HG02763 (cell line): ENCODE results near the gene INSIG2.

Experiments used
- ATAC-seq: cut with Tn5 transposase; IDR thresholded peaks from one replicate; pipeline ENCODE4 v1.9.1; 2021; ENCODE audit warnings: mild to moderate bottlenecking, moderate library complexity; ENCODE audit not compliant: unreplicated experiment

The INSIG2 gene

GRCh38 chr2:118097657-118098056, 9.4 kb downstream of the INSIG2 start:
- ATAC-seq = no peak

- ATAC-seq = no peak
Observed at GRCh38 chr2:118098307-118099030, 10.2 kb downstream of the INSIG2 start.

GRCh38 chr2:118102433-118103082, 14.3 kb downstream of the INSIG2 start:
- no peak for ATAC-seq

DNA sequence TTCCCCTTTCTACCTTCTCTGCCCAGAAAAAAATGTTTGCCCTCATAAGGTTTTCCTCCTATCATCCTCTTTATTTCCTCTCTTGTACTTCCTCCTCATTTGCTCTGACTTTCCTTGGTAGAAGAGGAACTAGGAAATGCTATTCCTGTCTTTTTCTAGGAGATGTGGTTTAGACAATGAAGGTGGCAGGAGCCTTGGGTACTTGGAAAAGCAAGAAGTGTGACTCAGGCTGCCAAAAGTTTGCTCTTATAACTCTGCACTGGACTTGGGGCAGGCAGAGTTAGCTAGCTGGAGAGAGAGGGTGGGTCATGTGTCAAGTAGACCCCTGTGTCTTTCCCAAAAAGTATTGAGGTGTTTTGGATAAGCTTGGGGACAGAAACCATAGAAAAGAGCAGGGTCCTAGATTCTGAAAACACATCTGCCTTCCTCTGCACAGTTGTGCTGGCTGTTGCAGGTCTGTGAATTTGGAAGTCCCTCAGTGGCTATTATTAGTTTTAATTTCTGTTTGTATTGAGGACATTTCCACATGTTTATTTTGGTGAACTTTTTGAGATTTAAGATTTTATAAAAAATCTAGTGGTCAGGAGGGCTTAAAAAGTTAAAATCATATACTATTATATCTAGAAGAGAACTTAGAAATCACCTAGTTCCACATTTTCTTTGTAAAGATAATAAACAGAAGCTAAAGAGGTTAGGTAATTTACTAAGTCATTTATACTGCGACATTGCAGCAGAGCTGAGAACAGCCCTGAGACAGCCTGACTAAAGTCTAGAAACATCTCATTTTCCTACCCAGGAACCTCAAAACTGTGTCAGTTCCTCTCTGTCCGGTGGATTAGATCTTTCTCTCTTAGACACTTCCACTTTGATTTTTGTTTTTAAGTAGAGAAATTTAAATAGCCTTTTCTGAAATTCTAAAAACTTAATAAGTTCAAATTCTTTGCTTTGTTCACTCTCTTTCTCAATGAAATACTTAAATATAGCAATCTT, 16.0 kb downstream of the INSIG2 start:
- ATAC-seq = peak; percentile 99

- ATAC-seq = no peak
Observed at GRCh38 chr2:118105497-118105896, 17.2 kb downstream of the INSIG2 start.

DNA sequence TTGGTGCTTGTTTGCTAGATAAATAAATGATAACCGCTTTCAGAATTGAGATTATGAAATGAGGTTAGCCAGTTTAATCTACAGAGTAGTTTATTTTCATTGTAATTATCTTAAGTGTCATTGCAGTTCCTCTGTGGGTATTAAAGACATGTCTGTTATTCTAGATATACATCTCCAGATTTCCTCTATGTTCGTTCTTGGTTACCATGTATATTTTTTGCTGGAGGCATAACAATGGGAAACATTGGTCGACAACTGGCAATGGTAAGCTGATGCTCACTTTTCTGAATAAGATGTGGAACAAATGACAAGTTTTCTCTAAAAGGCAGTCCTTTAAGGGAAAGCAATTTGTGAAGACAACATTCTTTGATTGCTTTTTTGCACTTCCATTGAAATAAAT, 18.7 kb downstream of the INSIG2 start:
- no peak for ATAC-seq

- ATAC-seq = no peak
Observed at GRCh38 chr2:118110310-118110709, 22.0 kb downstream of the INSIG2 start.

DNA sequence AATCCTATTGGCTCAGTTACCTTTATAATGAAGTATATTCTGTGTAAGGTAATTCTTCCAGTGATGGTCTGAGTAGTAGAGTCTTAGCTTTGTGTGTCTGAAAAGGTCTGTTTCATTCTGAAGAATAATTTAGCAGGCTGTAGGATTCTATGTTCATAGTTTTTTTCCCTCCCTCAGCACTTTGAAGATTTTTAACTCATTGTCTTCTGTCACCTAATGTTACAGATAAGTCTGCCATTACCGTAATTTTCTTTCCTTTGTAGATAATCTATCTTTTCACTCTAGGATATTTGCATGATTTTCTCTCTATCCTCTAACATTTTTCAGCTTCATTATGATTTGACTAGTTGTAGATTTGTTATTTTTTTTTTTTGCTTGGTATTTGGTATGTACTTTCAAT, 22.7 kb downstream of the INSIG2 start:
- no peak for ATAC-seq

- ATAC-seq = no peak
Observed at GRCh38 chr2:118112771-118113334, 24.6 kb downstream of the INSIG2 start.

GRCh38 chr2:118114863-118115262, 26.6 kb downstream of the INSIG2 start:
- no peak for ATAC-seq

DNA sequence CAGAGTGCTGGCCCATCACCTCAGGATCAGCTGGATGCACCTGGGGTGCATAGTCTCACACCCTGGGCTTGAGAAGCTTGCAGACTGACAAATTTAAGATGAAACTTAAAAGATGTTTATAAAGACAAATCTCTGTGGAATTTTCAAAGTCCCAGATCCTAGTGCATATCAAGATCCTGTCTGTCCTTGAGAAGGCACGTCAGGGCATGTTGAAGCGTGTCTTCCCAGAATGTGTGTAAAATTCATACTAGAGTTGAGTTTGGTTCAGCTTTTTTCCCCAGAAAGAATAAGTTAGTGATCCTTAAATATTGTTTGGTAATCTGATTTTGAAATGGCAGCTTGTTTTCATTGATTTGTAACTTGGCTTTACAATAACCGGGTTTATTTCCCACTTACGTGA, 27.5 kb downstream of the INSIG2 start:
- ATAC-seq = no peak

- ATAC-seq = no peak
Observed at GRCh38 chr2:118118479-118118878, 30.2 kb downstream of the INSIG2 start.

- ATAC-seq = no peak
Observed at GRCh38 chr2:118119158-118119727, 31.0 kb downstream of the INSIG2 start.

DNA sequence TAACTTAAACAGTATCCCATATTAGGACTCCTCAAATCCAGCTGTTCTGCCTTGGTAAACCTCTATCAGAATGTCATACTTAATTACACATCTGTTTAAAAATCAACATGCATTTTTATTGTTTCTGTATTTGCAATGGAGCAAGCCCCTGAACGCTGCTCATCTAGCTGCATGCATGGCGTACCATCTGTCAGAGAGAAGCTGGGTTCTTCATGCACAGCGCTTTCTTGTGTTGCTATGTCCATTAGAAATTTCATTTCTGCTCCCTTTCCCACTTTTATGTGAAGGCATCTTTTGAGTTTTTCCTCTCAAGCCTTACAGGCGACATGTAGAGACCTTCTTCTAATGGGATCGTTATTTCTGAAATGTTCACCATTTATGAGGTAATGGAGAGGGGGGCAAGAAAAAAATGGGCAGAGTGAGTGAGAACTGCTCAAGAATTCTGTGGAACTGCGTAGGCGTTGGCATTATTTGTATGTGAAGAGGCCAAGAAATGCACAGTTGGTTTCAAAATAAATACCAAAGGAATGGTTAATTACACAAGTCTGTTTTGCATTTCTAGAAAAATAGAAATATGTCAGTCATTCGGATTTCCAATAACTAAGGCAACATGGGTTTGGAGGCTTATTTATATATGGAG, 31.6 kb downstream of the INSIG2 start:
- ATAC-seq = no peak

DNA sequence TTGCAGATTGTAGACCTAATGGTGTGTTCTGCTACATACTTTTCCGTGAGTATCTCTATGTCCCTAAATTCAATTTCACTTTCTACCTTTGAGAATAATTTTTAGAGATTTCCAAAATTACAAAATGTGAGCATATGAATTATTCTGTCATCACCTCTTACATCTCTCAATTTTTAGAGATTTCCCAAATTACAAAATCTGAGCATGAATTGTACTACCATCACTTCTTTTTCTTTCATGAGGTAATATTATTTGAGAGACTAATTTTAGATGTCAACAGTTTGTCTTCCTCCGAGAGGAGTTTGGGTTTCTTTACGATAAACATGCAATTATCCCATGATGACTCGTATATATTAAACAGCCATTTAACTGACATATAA, 32.1 kb downstream of the INSIG2 start:
- no peak for ATAC-seq

GRCh38 chr2:118121101-118121500, 32.8 kb downstream of the INSIG2 start:
- no peak for ATAC-seq

DNA sequence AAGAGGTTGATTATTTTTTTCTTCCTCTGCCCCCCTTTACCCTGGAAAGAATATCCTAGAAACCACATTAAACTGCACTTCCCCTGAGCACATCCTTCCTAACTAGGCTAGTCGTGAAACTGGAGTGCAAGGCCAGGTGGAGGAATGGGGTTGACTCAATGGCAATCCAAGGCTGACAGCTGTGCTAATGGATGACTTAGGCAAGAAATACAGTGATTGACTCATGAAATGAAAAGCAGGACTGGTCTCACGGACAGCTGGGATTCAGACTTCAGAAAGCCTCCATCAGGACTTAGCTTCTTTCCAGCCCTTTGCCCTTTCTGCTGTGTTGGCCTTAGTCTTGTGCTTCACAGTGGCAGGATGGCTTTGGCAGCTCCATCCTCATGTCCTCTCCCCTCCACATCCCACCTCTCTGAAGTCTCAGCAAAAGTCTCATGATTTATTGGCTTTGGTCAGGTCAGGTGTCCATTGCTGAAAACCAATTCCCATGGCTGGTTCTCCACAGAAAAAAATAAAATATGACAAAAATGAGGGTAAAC, 33.8 kb downstream of the INSIG2 start:
- no peak for ATAC-seq

- ATAC-seq = peak; percentile 94
Observed at GRCh38 chr2:118122594-118123281, 34.5 kb downstream of the INSIG2 start.

DNA sequence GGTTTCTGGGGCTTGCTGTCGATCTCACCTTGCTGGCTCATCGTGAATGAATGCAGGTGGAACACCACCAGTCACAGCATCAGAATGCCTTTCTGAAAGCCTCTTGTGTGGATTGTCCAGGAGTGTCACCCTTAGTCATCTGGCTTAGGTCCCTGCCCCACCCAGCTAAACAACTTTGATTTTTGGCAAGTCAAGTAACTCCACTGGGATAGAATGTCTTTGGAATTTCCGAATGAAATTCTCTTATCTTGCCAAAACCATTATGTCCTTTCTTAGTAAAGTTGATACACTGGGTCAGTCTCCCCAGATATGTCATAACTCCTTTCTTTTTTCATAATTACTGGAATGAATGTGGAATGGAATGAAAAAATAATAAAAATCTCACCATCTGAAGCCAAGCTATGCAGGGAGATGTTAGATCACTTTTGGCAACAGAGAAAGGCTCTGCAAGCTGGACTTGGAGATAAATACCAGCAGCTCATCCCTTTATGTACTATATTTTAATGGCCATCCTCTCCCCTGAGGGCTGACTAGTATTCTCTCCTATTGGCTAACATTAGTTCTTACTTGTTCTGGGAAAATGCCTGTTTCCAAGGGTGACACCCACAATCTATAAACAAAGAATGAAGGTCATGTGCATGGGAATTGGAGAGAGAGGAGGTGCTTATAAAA, 35.4 kb downstream of the INSIG2 start:
- no peak for ATAC-seq
